CD4-positive, alpha-beta memory T cell (primary cell): ENCODE measurements around the gene VPS13C. TPM values are rescaled to one million over a fixed set of nuclear protein-coding genes. Genes with fewer than 3 reads are reported as not detected.

ENCODE experiments used
- CTCF ChIA-PET: fragments of 350-600 bp; sonication (Branson Sonifier 250); formaldehyde crosslinking; loops from one replicate; lab custom pipeline; 2021; ENCODE audit warnings: inconsistent platforms; ENCODE audit not compliant: partially characterized antibody; lab: Charles Lee
- POLR2A ChIA-PET: fragments of 350-600 bp; sonication (Branson Sonifier 250); formaldehyde crosslinking; loops from one replicate; lab custom pipeline; 2021; ENCODE audit not compliant: partially characterized antibody; lab: Charles Lee
- DNase-seq, 5 donors: peaks; one replicate each; pipeline versions ENCODE4 v3.0.0 to v3.0.0-alpha.2; 2020 to 2022; ENCODE audit warnings: mixed read lengths in 1 of 5
- H3K27ac ChIP-seq: one replicate; pipeline ENCODE4 v1.7.0; 2013; ENCODE audit warnings: low read depth, low read length
- H3K27me3 ChIP-seq: 2 replicates; pipeline ENCODE4 v1.7.0; 2013; ENCODE audit warnings: mild to moderate bottlenecking, low read length, moderate library complexity; ENCODE audit not compliant: insufficient read depth
- H3K36me3 ChIP-seq: 2 replicates; pipeline ENCODE4 v1.7.0; 2013; ENCODE audit warnings: mild to moderate bottlenecking, low read length, moderate library complexity; ENCODE audit not compliant: insufficient read depth
- H3K4me1 ChIP-seq: 2 replicates; pipeline ENCODE4 v1.7.0; 2013; ENCODE audit warnings: mild to moderate bottlenecking, low read length, moderate library complexity; ENCODE audit not compliant: insufficient read depth
- H3K4me3 ChIP-seq, 2 donors: one replicate each; pipeline ENCODE4 v1.7.0; 2013; ENCODE audit warnings: low read length in 2 of 2, mild to moderate bottlenecking in 1 of 2
- H3K9me3 ChIP-seq, 2 donors: one replicate each; pipeline ENCODE4 v1.7.0; 2013; ENCODE audit warnings: low read length in 2 of 2, control low read depth in 1 of 2; ENCODE audit not compliant: control insufficient read depth in 1 of 2
- H3K27ac Mint-ChIP-seq, 7 donors: one replicate each; pipeline ENCODE4 v1.8.0; 2020 to 2021; ENCODE audit warnings: mixed read lengths in 7 of 7, mild to moderate bottlenecking in 6 of 7, inconsistent platforms in 3 of 7, moderate library complexity in 3 of 7
- H3K27me3 Mint-ChIP-seq, 2 donors: one replicate each; pipeline ENCODE4 v1.8.0; 2020 to 2021; ENCODE audit warnings: mixed read lengths in 2 of 2
- H3K36me3 Mint-ChIP-seq, 2 donors: one replicate each; pipeline ENCODE4 v1.8.0; 2020 to 2021; ENCODE audit warnings: mixed read lengths in 2 of 2, inconsistent platforms in 1 of 2, mild to moderate bottlenecking in 1 of 2
- H3K4me1 Mint-ChIP-seq, 4 donors: one replicate each; pipeline ENCODE4 v1.8.0; 2020 to 2021; ENCODE audit warnings: mixed read lengths in 4 of 4, mild to moderate bottlenecking in 1 of 4
- H3K4me3 Mint-ChIP-seq, 8 donors: one replicate each; pipeline ENCODE4 v1.8.0; 2020 to 2021; ENCODE audit warnings: mixed read lengths in 8 of 8, mild to moderate bottlenecking in 7 of 8, moderate library complexity in 6 of 8, inconsistent platforms in 3 of 8
- H3K9me3 Mint-ChIP-seq, 8 donors: one replicate each; pipeline ENCODE4 v1.8.0; 2020 to 2021; ENCODE audit warnings: mixed read lengths in 8 of 8, mild to moderate bottlenecking in 5 of 8, inconsistent platforms in 3 of 8, moderate library complexity in 1 of 8
- intact Hi-C: fragments of 100-400 bp; cut with micrococcal nuclease; formaldehyde crosslinking; loops from one replicate; pipeline ENCODE4 v1.15.1; 2023
- polyA plus RNA-seq, 2 donors: library from polyadenylated mRNA; unstranded; fragments of 300-500 nt; fragmentation: Illumina TruSeq; gene quantifications; one replicate each; pipeline ENCODE4 v1.2.3, GENCODE V29; 2021
- total RNA-seq, 2 experiments: library from RNA; stranded (reverse); gene quantifications; one replicate each; pipeline ENCODE4 v1.2.3, GENCODE V29; 2021

The VPS13C gene
- total and polyA plus RNA-seq, 4 experiments from 2014 or later = 10.6 to 148 (median 82.3) TPM

DNA sequence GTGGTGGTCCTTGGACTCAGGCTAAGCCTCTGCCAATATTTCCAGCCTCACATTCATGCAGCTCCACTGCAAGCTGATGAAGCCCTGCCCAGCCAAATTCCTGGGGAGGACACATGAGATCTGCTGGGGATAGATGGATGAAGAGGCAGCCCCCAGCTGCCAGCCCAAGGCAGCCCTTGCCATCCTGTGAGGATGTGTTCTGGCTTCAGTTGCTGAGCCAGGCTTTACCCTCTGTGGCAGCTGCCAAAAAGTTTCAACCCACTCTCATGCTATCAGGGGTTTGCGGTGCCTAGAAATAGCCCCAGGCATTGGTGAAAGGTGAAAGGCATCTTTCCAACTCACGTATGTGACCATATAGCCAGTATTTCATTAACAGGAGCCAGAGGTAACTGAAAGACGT is 44.2 kb upstream of the VPS13C start:
- no peaks in the 10 kb centered on the region for H3K9me3 ChIP-seq
- Mint-ChIP-seq H3K4me1 (no peaks in the 10 kb centered on the region), H3K4me3 (no peak overlapping the region), H3K27me3 (peaks cover 0 to 7% of the 10 kb centered on the region in 2 donors), H3K9me3 (peaks cover 0 to 2% (median 0%) of the 10 kb centered on the region in 8 donors), H3K27ac (no peak overlapping the region), H3K36me3 (no peaks in the 10 kb centered on the region)
- intact Hi-C loops = no loop called here
- no peaks in the 10 kb centered on the region for H3K4me1 ChIP-seq
- no peaks in the 10 kb centered on the region for H3K27me3 ChIP-seq
- no peaks in the 10 kb centered on the region for H3K36me3 ChIP-seq
- H3K27ac ChIP-seq = no peak overlapping the region
- H3K4me3 ChIP-seq = no peak overlapping the region
- ChIA-PET POLR2A (no interaction called here), CTCF (no interaction called here)
- no peak for DNase-seq

DNA sequence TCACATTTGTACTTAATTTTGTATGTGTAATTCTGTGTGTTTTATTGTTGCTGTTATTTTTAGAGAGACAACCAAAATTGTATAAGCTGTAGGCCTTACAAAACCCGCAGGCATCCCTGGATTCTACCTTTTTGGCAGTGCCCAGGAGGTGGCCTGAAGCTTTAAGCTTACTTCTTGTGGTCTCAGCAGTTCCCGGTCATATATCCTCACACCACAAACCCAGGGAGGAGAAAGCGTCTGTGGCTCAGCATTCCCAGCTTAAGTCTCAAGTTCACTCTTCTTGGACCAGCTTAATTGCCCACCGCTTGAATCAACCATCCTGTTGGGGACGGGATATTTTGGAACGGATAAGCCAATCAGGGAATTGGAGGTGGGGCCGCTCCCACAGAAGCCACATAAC is 43.2 kb upstream of the VPS13C start:
- H3K27ac ChIP-seq = no peak overlapping the region
- no peaks in the 10 kb centered on the region for H3K27me3 ChIP-seq
- H3K4me1 ChIP-seq = no peaks in the 10 kb centered on the region
- CTCF ChIA-PET = no interaction called here
- Mint-ChIP-seq H3K27me3 (peaks cover 0 to 12% of the 10 kb centered on the region in 2 donors), H3K4me1 (no peaks in the 10 kb centered on the region), H3K36me3 (no peaks in the 10 kb centered on the region), H3K9me3 (peaks cover 0 to 2% (median 0%) of the 10 kb centered on the region in 8 donors), H3K4me3 (no peak overlapping the region), H3K27ac (no peak overlapping the region)
- no peak overlapping the region for H3K4me3 ChIP-seq
- intact Hi-C loops = no loop called here
- POLR2A ChIA-PET = no interaction called here
- H3K9me3 ChIP-seq = no peaks in the 10 kb centered on the region
- no peaks in the 10 kb centered on the region for H3K36me3 ChIP-seq
- DNase-seq = no peak

DNA sequence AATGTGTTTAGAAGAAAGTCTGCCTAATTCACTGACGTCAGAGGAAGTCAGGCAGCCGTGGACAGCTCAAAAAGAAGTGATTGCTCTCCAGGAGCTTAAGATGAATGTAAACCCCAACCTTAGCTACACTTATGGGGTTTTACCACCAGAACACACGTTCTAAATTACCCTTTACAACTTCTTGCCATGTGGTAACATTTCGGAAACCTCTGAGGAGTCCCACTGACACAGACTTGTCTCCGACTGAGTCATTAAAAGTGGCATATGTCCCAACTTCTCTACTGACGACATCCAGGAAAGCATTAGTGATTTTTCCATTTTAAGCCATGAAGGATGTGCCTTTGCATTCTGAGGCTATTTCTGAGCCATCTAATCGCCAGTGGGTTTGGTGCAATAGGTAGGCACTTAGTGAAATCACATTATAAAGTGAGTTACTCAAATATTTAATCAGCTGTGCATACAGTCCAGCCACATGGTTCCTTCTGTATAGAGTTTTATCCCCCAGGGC is 38.9 kb upstream of the VPS13C start:
- Histone ChIP-seq H3K36me3 (no peaks in the 10 kb centered on the region), H3K9me3 (no peaks in the 10 kb centered on the region), H3K27ac (no peak overlapping the region), H3K27me3 (no peaks in the 10 kb centered on the region), H3K4me1 (no peaks in the 10 kb centered on the region), H3K4me3 (no peak overlapping the region)
- no peak for DNase-seq
- ChIA-PET POLR2A (no interaction called here), CTCF (interaction anchor here (1.3 kb wide), 1 partner anchor 265 kb away, joined by 4 read pairs; no protein-coding TSS in a partner anchor)
- H3K4me1 Mint-ChIP-seq = no peaks in the 10 kb centered on the region
- intact Hi-C loops = no loop called here
- peaks cover 3 to 14% of the 10 kb centered on the region in 2 donors for H3K27me3 Mint-ChIP-seq
- H3K36me3 Mint-ChIP-seq = no peaks in the 10 kb centered on the region
- peaks cover 0 to 2% (median 0%) of the 10 kb centered on the region in 8 donors for H3K9me3 Mint-ChIP-seq
- H3K4me3 Mint-ChIP-seq = no peak overlapping the region
- H3K27ac Mint-ChIP-seq = no peak overlapping the region

DNA sequence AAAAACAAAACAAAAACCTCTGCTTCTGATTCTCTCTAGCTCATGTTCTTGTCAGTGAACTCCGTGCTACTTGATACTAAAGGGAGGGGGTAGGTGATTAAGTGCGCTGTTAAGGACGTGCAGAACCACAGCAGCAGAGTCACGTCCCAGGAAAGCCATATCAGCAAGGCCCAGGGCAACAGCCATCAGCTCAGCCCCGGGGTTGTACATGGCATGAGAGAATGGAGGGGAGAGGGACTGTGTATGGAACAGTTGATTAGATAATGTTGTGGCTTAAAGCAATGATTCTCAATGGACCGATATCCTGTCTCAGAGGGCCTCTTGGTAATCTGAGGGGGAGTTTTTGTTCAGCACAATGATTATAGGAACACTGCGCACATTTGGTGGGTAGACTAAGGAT is 34.1 kb upstream of the VPS13C start:
- no peaks in the 10 kb centered on the region for H3K36me3 Mint-ChIP-seq
- ChIA-PET CTCF (no interaction called here), POLR2A (no interaction called here)
- Histone ChIP-seq H3K36me3 (no peaks in the 10 kb centered on the region), H3K27ac (no peak overlapping the region), H3K4me1 (no peaks in the 10 kb centered on the region), H3K9me3 (no peaks in the 10 kb centered on the region), H3K27me3 (no peaks in the 10 kb centered on the region), H3K4me3 (no peak overlapping the region)
- H3K4me3 Mint-ChIP-seq = no peak overlapping the region
- no peak overlapping the region for H3K27ac Mint-ChIP-seq
- no peak for DNase-seq
- H3K4me1 Mint-ChIP-seq = no peaks in the 10 kb centered on the region
- intact Hi-C loops = no loop called here
- no peaks in the 10 kb centered on the region for H3K9me3 Mint-ChIP-seq
- peaks cover 3 to 8% of the 10 kb centered on the region in 2 donors for H3K27me3 Mint-ChIP-seq

DNA sequence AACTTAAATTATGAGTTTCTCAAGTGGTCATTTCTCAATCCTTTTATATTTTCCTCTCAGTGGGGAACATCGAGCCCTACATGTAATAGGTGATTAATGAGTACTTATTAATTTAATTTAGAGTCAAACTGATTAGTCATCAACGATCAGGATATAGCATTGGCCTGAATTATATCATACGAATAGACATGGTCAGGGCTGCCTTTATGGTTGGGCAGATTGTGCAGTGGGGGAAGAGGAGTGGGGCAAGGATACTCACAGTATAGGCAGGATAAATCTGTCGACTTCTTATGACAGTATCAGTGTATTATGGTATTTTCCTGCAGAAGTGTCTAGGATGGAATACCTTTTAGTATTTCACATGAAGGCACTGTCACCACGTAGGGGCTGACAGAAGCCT is 33.6 kb upstream of the VPS13C start:
- Histone ChIP-seq H3K27me3 (no peaks in the 10 kb centered on the region), H3K36me3 (no peaks in the 10 kb centered on the region), H3K27ac (no peak overlapping the region), H3K9me3 (no peaks in the 10 kb centered on the region), H3K4me3 (no peak overlapping the region), H3K4me1 (no peaks in the 10 kb centered on the region)
- H3K4me3 Mint-ChIP-seq = no peak overlapping the region
- ChIA-PET POLR2A (no interaction called here), CTCF (interaction anchor here (1.3 kb wide), 1 partner anchor 21 kb away, joined by 4 read pairs; no protein-coding TSS in a partner anchor)
- peaks cover 3% of the 10 kb centered on the region in 2 donors for H3K27me3 Mint-ChIP-seq
- intact Hi-C loops = no loop called here
- H3K36me3 Mint-ChIP-seq = no peaks in the 10 kb centered on the region
- DNase-seq = no peak
- no peaks in the 10 kb centered on the region for H3K4me1 Mint-ChIP-seq
- no peaks in the 10 kb centered on the region for H3K9me3 Mint-ChIP-seq
- H3K27ac Mint-ChIP-seq = no peak overlapping the region

DNA sequence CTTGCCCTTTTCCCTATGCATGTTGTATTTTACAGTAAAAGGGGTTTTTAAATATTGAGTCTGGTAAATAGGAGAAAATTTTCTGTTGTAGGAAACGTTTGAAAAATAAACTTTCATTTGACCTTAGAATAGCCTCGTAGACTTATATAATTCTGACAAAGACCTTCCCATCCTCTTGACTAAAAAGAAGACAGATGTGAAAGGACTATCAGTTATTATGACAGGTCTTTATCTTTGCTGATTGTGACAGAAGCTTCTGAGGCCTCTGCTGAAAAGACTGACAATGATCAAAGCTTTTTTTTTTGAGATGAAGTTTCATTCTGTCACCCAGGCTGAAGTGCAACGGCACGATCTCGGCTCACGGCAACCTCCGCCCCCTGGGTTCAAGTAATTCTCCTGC is 30.7 kb upstream of the VPS13C start:
- no peaks in the 10 kb centered on the region for H3K36me3 Mint-ChIP-seq
- Histone ChIP-seq H3K27me3 (no peaks in the 10 kb centered on the region), H3K4me3 (no peak overlapping the region), H3K4me1 (no peaks in the 10 kb centered on the region), H3K9me3 (no peaks in the 10 kb centered on the region), H3K27ac (no peak overlapping the region), H3K36me3 (no peaks in the 10 kb centered on the region)
- intact Hi-C loops = no loop called here
- POLR2A ChIA-PET = no interaction called here
- no peak overlapping the region for H3K4me3 Mint-ChIP-seq
- H3K27me3 Mint-ChIP-seq = no peaks in the 10 kb centered on the region
- no peak for DNase-seq
- H3K27ac Mint-ChIP-seq = no peak overlapping the region
- no peaks in the 10 kb centered on the region for H3K9me3 Mint-ChIP-seq
- H3K4me1 Mint-ChIP-seq = peaks cover 0 to 1% (median 0%) of the 10 kb centered on the region in 4 donors
- CTCF ChIA-PET = interaction anchor here (1.0 kb wide), 1 partner anchor 18 kb away, joined by 3 read pairs; no protein-coding TSS in a partner anchor

DNA sequence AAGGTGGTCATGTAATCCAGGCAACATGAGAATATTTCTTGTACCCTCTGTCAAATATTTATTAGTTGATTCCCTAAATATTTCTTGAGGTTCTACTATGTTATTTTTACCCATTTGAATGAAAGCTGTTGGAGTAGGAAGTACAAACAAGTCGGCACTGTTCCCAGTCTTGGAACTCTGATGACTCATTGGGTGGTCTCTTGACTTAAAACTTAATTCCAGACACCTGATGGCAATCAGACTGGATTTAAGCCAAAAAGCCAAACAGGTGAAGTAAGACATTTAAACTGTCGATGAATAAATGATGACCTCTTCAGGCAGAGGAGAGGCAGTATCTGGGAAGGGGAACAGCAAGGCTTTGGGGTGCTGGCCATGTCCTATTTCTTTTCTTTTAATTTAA is 29.4 kb upstream of the VPS13C start:
- intact Hi-C loops = no loop called here
- Histone ChIP-seq H3K9me3 (no peaks in the 10 kb centered on the region), H3K27me3 (no peaks in the 10 kb centered on the region), H3K4me3 (no peak overlapping the region), H3K27ac (no peak overlapping the region), H3K36me3 (no peaks in the 10 kb centered on the region), H3K4me1 (no peaks in the 10 kb centered on the region)
- Mint-ChIP-seq H3K4me3 (no peak overlapping the region), H3K27ac (no peak overlapping the region), H3K27me3 (no peaks in the 10 kb centered on the region), H3K9me3 (peaks cover 0 to 2% (median 0%) of the 10 kb centered on the region in 8 donors), H3K4me1 (peaks cover 0 to 1% (median 0%) of the 10 kb centered on the region in 4 donors), H3K36me3 (no peaks in the 10 kb centered on the region)
- CTCF ChIA-PET = no interaction called here
- POLR2A ChIA-PET = no interaction called here
- DNase-seq = no peak
